Ovary (tissue), 9 donors: ENCODE results near the gene HCAR3. TPM values are rescaled to one million over a fixed set of nuclear protein-coding genes. Genes with fewer than 3 reads are reported as not detected.
"Not testable (repeated sequence)": the region's sequence is repeated elsewhere in the genome, so short reads cannot be mapped to it uniquely, and the experiment has no call there.

Experiments used
- DNase-seq, 5 donors: peaks; one replicate each; pipeline ENCODE4 v3.0.0-alpha.2; 2019 to 2020
- H3K27ac ChIP-seq, 2 donors: fragments of 200-600 bp; one replicate each; pipeline versions ENCODE4 v1.5.1 to v1.8.0; 2019 to 2022
- H3K27me3 ChIP-seq: fragments of 200-600 bp; one replicate; pipeline ENCODE4 v1.8.0; 2022
- H3K36me3 ChIP-seq: fragments of 200-600 bp; sonication (generic); one replicate; pipeline ENCODE4 v1.5.1; 2019
- H3K4me1 ChIP-seq: one replicate; pipeline ENCODE4 v1.8.1; 2013; ENCODE audit warnings: mild to moderate bottlenecking, moderate library complexity; ENCODE audit not compliant: insufficient read depth
- H3K4me3 ChIP-seq: fragments of 200-600 bp; sonication (generic); one replicate; pipeline ENCODE4 v1.5.1; 2017
- H3K9me3 ChIP-seq, 2 donors: fragments of 200-600 bp in 1 of 2; sonication (generic) in 1 of 2; one replicate each; pipeline versions ENCODE4 v1.5.1 to v1.8.1; 2013 to 2019; ENCODE audit warnings: mild to moderate bottlenecking in 1 of 2, moderate library complexity in 1 of 2
- CTCF ChIP-seq, 3 donors: fragments of 450-650 bp in 2 of 3; fragments of 200-600 bp in 1 of 3; IDR thresholded peaks; one replicate each; pipeline versions ENCODE4 v1.5.1 to v1.8.0; 2016 to 2022; ENCODE audit warnings: antibody characterized with exemption in 3 of 3, mild to moderate bottlenecking in 1 of 3
- EP300 ChIP-seq: sonication (generic); formaldehyde crosslinking; IDR thresholded peaks from one replicate; pipeline ENCODE4 v1.6.1; 2017; ENCODE audit warnings: antibody characterized with exemption
- POLR2A ChIP-seq: fragments of 450-650 bp; IDR thresholded peaks from one replicate; pipeline ENCODE4 v1.6.1; 2017; ENCODE audit warnings: antibody characterized with exemption, mild to moderate bottlenecking, moderate library complexity
- WGBS, 3 donors: extraction: QIAGEN DNeasy Blood & Tissue Kit in 1 of 3; methylation state at CpG; one replicate each; pipeline versions ENCODE4 v1.1.5 to v1.1.7; 2013 to 2017; 5-methylcytosine and 5-hydroxymethylcytosine counted together
- intact Hi-C, 4 donors: fragments of 100-400 bp; cut with DNase I; formaldehyde crosslinking; loops; one replicate each; pipeline versions ENCODE4 v1.11.0 to v1.15.1; 2022 to 2023
- polyA plus RNA-seq, 2 donors: library from polyadenylated mRNA; stranded (reverse); fragments of 200-250 nt in 1 of 2; fragments of 350-450 nt in 1 of 2; fragmentation: Illumina TruSeq in 1 of 2; extraction: RNeasy Lipid Tissue Mini Kit (QIAGEN cat#74804) in 1 of 2; gene quantifications; one replicate each; pipeline ENCODE4 v1.2.3, GENCODE V29; 2013 to 2014
- total RNA-seq, 7 donors: library from RNA; depleted of rRNA in 2 of 7; stranded (reverse); fragments of >200 nt in 2 of 7; fragmentation: NEBNext Ultra II Directional in 3 of 7; extraction: Animal tissue kit (Norgen Biotek cat#: 25700) in 3 of 7; gene quantifications; one replicate each; pipeline versions ENCODE4 v1.1.0 to v1.2.4, GENCODE V29; 2016 to 2023
- donor health status: DM: no; HTN: no; CAD: no; lungs with moderate emphysema.
- donor health status: DM: no; HTN: no; CAD: no.
- donor health status: Bipolar disorder and iron deficiency.
- donor health status: DM: yes; HTN: yes; CAD: no.
- donor health status: DM: no; HTN: no; CAD: no.
- donor health status: DM: yes; HTN: yes; CAD: no.

The HCAR3 gene
- total and polyA plus RNA-seq, 9 donors = 0.05 to 0.30 (median 0.17) TPM; not detected in 5

- H3K27ac ChIP-seq, H3K4me1 ChIP-seq, H3K27me3 ChIP-seq, intact Hi-C loops, H3K36me3 ChIP-seq, DNase-seq, H3K4me3 ChIP-seq, H3K9me3 ChIP-seq: not testable (repeated sequence)
- 25 to 36% (median 30%) methylated on average over 4 of the region's 4 CpGs for WGBS, 3 donors
These were observed 15.1 kb downstream of the HCAR3 start for GRCh38 chr12:122701481-122701880.

- H3K36me3 ChIP-seq, intact Hi-C loops, H3K4me3 ChIP-seq, H3K9me3 ChIP-seq, H3K27me3 ChIP-seq, H3K27ac ChIP-seq, H3K4me1 ChIP-seq, DNase-seq: not testable (repeated sequence)
- 50 to 80% (median 71%) methylated on average over 2 to 4 of the region's 9 CpGs for WGBS, 3 donors
These were observed 16.4 kb downstream of the HCAR3 start for GRCh38 chr12:122700038-122700710.

GRCh38 chr12:122696922-122697321 is 19.7 kb downstream of the HCAR3 start:
- H3K4me1 ChIP-seq, H3K9me3 ChIP-seq, H3K36me3 ChIP-seq, intact Hi-C loops, H3K27me3 ChIP-seq, DNase-seq, H3K4me3 ChIP-seq, H3K27ac ChIP-seq: not testable (repeated sequence)
- 75 to 83% (median 80%) methylated on average over 2 of the region's 2 CpGs for WGBS, 3 donors

- no peaks in the 10 kb centered on the region for H3K36me3 ChIP-seq
- H3K9me3 ChIP-seq = no peaks in the 10 kb centered on the region
- H3K4me3 ChIP-seq = no peak overlapping the region
- H3K27me3 ChIP-seq = no peaks in the 10 kb centered on the region
- H3K27ac ChIP-seq = no peak overlapping the region
- intact Hi-C loops = no loop called here
- no peak for DNase-seq
- 77 to 87% (median 81%) methylated on average over 3 of the region's 3 CpGs for WGBS, 3 donors
- TF ChIP-seq POLR2A (no peak), CTCF (IDR thresholded peaks at IDR 0.05) (no peak), EP300 (no peak)
- no peaks in the 10 kb centered on the region for H3K4me1 ChIP-seq
These were observed 25.0 kb downstream of the HCAR3 start for GRCh38 chr12:122691566-122691965.

- intact Hi-C loops = no loop called here
- no peak overlapping the region for H3K4me3 ChIP-seq
- TF ChIP-seq EP300 (no peak), POLR2A (no peak), CTCF (IDR thresholded peaks at IDR 0.05) (no peak)
These were observed 28.3 kb downstream of the HCAR3 start for GRCh38 chr12:122688291-122688690.

GRCh38 chr12:122687086-122687485 is 29.5 kb downstream of the HCAR3 start:
- H3K27me3 ChIP-seq = no peaks in the 10 kb centered on the region
- no peak for DNase-seq
- WGBS, 3 donors = 49 to 58% (median 55%) methylated on average over 5 of the region's 5 CpGs

More at GRCh38 chr12:122688291-122688690, 28.3 kb downstream of the HCAR3 start:
- Histone ChIP-seq H3K27me3 (no peaks in the 10 kb centered on the region), H3K36me3 (no peaks in the 10 kb centered on the region), H3K9me3 (no peaks in the 10 kb centered on the region), H3K27ac (no peak overlapping the region), H3K4me1 (no peaks in the 10 kb centered on the region)
- WGBS, 3 donors = 89 to 95% (median 93%) methylated on average over 3 of the region's 3 CpGs
- no peak for DNase-seq

More at GRCh38 chr12:122687086-122687485, 29.5 kb downstream of the HCAR3 start:
- TF ChIP-seq POLR2A = no peak
- no peak for TF ChIP-seq EP300
- TF ChIP-seq CTCF (IDR thresholded peaks at IDR 0.05) = no peak
- intact Hi-C loops = no loop called here
- Histone ChIP-seq H3K27ac (no peak overlapping the region), H3K36me3 (no peaks in the 10 kb centered on the region), H3K4me1 (no peaks in the 10 kb centered on the region), H3K4me3 (no peak overlapping the region), H3K9me3 (no peaks in the 10 kb centered on the region)
